ENCODE measurements around the gene PTCH1.

DNA sequence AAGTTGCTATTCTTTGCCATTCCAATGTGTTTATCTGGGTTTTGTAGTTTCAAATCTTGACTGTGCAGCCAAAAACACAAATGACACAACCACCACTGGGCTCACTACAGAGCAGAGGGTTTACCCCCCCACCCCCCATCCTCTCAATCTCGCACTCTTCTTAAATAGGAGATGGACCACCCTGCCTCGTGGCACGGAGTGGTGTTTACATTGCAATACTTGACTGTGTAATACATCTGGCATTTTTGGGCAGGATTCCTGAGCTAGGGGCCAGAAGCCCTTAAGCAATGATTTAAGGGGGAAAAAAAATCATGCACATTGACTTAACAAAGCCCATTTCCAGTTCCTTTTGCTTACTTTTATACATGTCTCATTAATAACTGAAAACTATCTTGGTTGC is 19.0 kb downstream of the PTCH1 start:
- TF ChIP-seq, protein P1, sequence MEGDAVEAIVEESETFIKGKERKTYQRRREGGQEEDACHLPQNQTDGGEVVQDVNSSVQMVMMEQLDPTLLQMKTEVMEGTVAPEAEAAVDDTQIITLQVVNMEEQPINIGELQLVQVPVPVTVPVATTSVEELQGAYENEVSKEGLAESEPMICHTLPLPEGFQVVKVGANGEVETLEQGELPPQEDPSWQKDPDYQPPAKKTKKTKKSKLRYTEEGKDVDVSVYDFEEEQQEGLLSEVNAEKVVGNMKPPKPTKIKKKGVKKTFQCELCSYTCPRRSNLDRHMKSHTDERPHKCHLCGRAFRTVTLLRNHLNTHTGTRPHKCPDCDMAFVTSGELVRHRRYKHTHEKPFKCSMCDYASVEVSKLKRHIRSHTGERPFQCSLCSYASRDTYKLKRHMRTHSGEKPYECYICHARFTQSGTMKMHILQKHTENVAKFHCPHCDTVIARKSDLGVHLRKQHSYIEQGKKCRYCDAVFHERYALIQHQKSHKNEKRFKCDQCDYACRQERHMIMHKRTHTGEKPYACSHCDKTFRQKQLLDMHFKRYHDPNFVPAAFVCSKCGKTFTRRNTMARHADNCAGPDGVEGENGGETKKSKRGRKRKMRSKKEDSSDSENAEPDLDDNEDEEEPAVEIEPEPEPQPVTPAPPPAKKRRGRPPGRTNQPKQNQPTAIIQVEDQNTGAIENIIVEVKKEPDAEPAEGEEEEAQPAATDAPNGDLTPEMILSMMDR (IDR thresholded peaks at IDR 0.05 in 4 of 5, conservative IDR thresholded peaks at IDR 0.05 in 1 of 5): no peak
- no peak for TF ChIP-seq POLR2A (IDR thresholded peaks at IDR 0.05)
